Smooth muscle cell (in vitro differentiated cells): ENCODE data around the gene PISD. TPM values are rescaled to one million over a fixed set of nuclear protein-coding genes. Genes with fewer than 3 reads are reported as not detected.
"Not testable (repeated sequence)": the region's sequence is repeated elsewhere in the genome, so short reads cannot be mapped to it uniquely, and the experiment has no call there.

Experiments
- DNase-seq: peaks from one replicate; lab custom pipeline; 2025; ENCODE audit not compliant: unreplicated experiment; lab: John Stamatoyannopoulos, UW
- H2AFZ ChIP-seq: fragments of 200-600 bp; sonication (generic); 2 replicates; pipeline ENCODE4 v1.6.0; 2016; ENCODE audit warnings: antibody characterized with exemption, low read depth, mild to moderate bottlenecking
- H3F3A ChIP-seq: fragments of 200-600 bp; sonication (generic); 2 replicates; pipeline ENCODE4 v1.6.0; 2017; ENCODE audit warnings: antibody characterized with exemption, low read depth
- H3K27ac ChIP-seq: fragments of 200-600 bp; sonication (generic); 2 replicates; pipeline ENCODE4 v1.5.1; 2016; ENCODE audit warnings: low read depth, mild to moderate bottlenecking
- H3K27me3 ChIP-seq: fragments of 200-600 bp; sonication (generic); 2 replicates; pipeline ENCODE4 v1.6.1; 2016; ENCODE audit warnings: low read depth, mild to moderate bottlenecking
- H3K36me3 ChIP-seq: fragments of 200-600 bp; sonication (generic); 2 replicates; pipeline ENCODE4 v1.5.1; 2016; ENCODE audit warnings: low read depth
- H3K4me1 ChIP-seq: fragments of 200-600 bp; sonication (generic); 2 replicates; pipeline ENCODE4 v1.5.1; 2016; ENCODE audit warnings: low read depth
- H3K4me2 ChIP-seq: fragments of 200-600 bp; sonication (generic); 2 replicates; pipeline ENCODE4 v1.6.0; 2016; ENCODE audit warnings: mild to moderate bottlenecking
- H3K4me3 ChIP-seq: fragments of 200-600 bp; sonication (generic); 2 replicates; pipeline ENCODE4 v1.5.1; 2016; ENCODE audit warnings: mild to moderate bottlenecking
- H3K79me2 ChIP-seq: fragments of 200-600 bp; sonication (generic); 2 replicates; pipeline ENCODE4 v1.6.0; 2016; ENCODE audit warnings: low read depth, mild to moderate bottlenecking
- H3K9ac ChIP-seq: fragments of 200-600 bp; sonication (generic); 2 replicates; pipeline ENCODE4 v1.6.0; 2016; ENCODE audit warnings: low read depth
- H3K9me3 ChIP-seq: fragments of 200-600 bp; sonication (generic); replicated peaks from 2 replicates; pipeline ENCODE4 v1.5.1; 2016; ENCODE audit warnings: low read depth
- H4K20me1 ChIP-seq: fragments of 200-600 bp; sonication (generic); 2 replicates; pipeline ENCODE4 v1.6.0; 2016; ENCODE audit warnings: low read depth
- WGBS: methylation state at CpG from one replicate; pipeline ENCODE4 v1.1.7; 2016; ENCODE audit warnings: low lambda C conversion rate; 5-methylcytosine and 5-hydroxymethylcytosine counted together
- polyA plus RNA-seq: library from polyadenylated mRNA; unstranded; fragments of >200 nt; fragmentation: Nextera tagmentation; extraction: Ambion mirVana; gene quantifications from 2 replicates; pipeline ENCODE4 v1.2.1, GENCODE V29; 2016
- total RNA-seq: library from RNA; depleted of rRNA; stranded (reverse); fragments of >200 nt; gene quantifications from 2 replicates; pipeline ENCODE4 v1.2.3, GENCODE V29; 2014
- TF ChIP-seq, protein P1 (sequence below): fragments of 200-600 bp; sonication (generic); IDR thresholded peaks from 2 replicates; pipeline ENCODE4 v1.5.1; 2017; ENCODE audit warnings: borderline replicate concordance, mild to moderate bottlenecking, antibody characterized with exemption; ENCODE audit not compliant: insufficient read depth, poor library complexity, severe bottlenecking

Gene PISD
- total and polyA plus RNA-seq, 2 experiments from 2014 or later, result 15.3 to 31.6 TPM

DNA sequence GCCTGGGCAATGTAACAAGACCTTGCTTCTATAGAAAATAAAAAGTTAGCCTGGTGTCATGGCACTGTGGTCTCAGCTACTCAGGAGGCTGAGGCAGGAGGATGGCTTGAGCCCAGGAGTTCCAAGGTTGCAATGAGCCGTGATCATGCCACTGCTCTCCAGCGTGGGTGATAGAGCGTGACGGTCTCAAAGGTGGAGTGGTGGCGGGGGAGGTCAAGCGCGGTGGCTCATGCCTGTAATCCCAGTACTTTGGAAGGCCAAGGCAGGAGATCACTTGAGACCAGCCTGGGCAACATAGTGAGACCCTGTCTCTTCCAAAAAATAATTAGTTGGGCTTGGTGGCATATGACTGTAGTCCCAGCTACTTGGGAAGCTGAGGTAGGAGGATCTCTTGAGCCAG is 16.7 kb upstream of the PISD start:
- no peaks in the 10 kb centered on the region for H3K79me2 ChIP-seq
- no peaks in the 10 kb centered on the region for H4K20me1 ChIP-seq
- no peak overlapping the region for H3K4me3 ChIP-seq
- TF ChIP-seq, protein P1, sequence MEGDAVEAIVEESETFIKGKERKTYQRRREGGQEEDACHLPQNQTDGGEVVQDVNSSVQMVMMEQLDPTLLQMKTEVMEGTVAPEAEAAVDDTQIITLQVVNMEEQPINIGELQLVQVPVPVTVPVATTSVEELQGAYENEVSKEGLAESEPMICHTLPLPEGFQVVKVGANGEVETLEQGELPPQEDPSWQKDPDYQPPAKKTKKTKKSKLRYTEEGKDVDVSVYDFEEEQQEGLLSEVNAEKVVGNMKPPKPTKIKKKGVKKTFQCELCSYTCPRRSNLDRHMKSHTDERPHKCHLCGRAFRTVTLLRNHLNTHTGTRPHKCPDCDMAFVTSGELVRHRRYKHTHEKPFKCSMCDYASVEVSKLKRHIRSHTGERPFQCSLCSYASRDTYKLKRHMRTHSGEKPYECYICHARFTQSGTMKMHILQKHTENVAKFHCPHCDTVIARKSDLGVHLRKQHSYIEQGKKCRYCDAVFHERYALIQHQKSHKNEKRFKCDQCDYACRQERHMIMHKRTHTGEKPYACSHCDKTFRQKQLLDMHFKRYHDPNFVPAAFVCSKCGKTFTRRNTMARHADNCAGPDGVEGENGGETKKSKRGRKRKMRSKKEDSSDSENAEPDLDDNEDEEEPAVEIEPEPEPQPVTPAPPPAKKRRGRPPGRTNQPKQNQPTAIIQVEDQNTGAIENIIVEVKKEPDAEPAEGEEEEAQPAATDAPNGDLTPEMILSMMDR, result no peak
- 93% methylated on average over 7 of the region's 7 CpGs for WGBS
- H3K27ac ChIP-seq, result no peak overlapping the region
- H3K36me3 ChIP-seq, result no peaks in the 10 kb centered on the region
- H3K27me3 ChIP-seq, result no peaks in the 10 kb centered on the region
- H3K4me1 ChIP-seq, result no peaks in the 10 kb centered on the region
- H3K9me3 ChIP-seq, result no peaks in the 10 kb centered on the region
- H3K4me2 ChIP-seq, result no peak overlapping the region
- no peak overlapping the region for H2AFZ ChIP-seq
- H3K9ac ChIP-seq, result no peak overlapping the region
- DNase-seq, result no peak
- H3F3A ChIP-seq, result peaks cover 5% of the 10 kb centered on the region

DNA sequence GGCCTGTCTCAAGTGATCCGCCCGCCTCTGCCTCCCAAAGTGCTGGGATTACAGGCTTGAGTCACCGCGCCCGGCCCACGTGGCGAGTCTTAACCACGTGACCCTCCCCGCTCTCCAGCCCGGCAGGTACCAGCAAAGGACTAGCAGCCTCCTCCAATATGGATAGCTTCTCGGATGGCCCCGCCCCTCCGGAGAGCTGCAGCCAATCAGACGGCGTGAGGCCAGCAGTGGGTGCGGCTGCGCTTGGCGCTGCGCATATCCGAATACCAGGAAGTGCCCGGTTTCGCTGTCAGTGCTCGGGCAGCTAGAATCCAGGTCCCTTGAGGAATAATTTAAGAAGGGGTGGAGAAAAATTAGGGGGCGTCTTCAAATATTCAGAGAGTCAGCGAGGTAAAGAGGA is 14.7 kb upstream of the PISD start:
- H3F3A ChIP-seq, result peaks cover under 1% of the 10 kb centered on the region
- peak overlapping the region; percentile 45 for H3K4me3 ChIP-seq
- H3K9me3 ChIP-seq, result no peaks in the 10 kb centered on the region
- 18% methylated on average over 25 of the region's 25 CpGs for WGBS
- H3K4me2 ChIP-seq, result peak overlapping the region; percentile 80
- no peaks in the 10 kb centered on the region for H3K36me3 ChIP-seq
- no peaks in the 10 kb centered on the region for H3K4me1 ChIP-seq
- H3K9ac ChIP-seq, result no peak overlapping the region
- H4K20me1 ChIP-seq, result no peaks in the 10 kb centered on the region
- no peaks in the 10 kb centered on the region for H3K79me2 ChIP-seq
- H2AFZ ChIP-seq, result peak overlapping the region; percentile 21
- no peaks in the 10 kb centered on the region for H3K27me3 ChIP-seq
- TF ChIP-seq, protein P1, result no peak
- no peak overlapping the region for H3K27ac ChIP-seq
- peak; percentile 27 for DNase-seq

DNA sequence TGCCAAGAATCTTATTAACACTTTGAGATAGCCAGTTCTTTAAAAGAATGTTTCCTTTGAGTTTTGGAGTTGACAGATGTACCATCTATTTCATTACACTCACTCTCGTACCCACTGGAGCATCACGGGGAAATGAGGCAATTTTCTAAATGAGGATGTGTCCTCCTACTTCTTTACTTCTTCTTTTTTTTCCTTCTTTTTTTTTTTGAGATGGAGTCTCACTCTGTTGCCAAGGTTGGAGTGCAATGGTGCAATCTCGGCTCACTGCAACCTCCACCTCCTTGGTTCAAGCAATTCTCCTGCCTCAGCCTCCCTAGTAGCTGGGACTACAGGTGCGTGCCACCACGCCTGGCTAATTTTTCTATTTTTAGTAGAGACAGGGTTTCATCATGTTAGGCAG is 12.2 kb upstream of the PISD start:
- not testable (repeated sequence) for H3K36me3 ChIP-seq, DNase-seq, H2AFZ ChIP-seq, H3K4me1 ChIP-seq, H3K9me3 ChIP-seq, H3K27ac ChIP-seq, H3K9ac ChIP-seq, H3K4me2 ChIP-seq, H3K27me3 ChIP-seq, H4K20me1 ChIP-seq, H3K79me2 ChIP-seq, H3K4me3 ChIP-seq, H3F3A ChIP-seq
- WGBS, result 95% methylated on average over 5 of the region's 5 CpGs

DNA sequence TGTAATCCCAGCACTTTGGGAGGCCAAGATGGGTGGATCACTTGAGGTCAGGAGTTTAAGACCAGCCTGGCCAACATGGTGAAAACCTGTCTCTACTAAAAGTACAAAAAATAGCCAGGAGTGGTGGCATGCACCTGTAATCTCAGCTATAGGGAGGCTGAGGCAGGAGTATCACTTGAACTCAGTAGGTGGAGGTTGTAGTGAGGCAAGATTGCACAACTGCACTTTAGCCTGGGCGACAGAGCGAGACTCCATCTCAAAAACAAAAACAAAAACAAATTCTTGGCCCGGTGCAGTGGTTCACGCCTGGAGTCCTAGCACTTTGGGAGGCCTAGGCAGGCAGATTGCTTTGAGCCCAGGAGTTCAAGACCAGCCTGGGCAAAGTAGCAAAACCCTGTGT is 6.8 kb upstream of the PISD start:
- 94% methylated on average over 4 of the region's 4 CpGs for WGBS
- H4K20me1 ChIP-seq, H3K9ac ChIP-seq, H2AFZ ChIP-seq, H3K9me3 ChIP-seq, H3K27ac ChIP-seq, H3K27me3 ChIP-seq, H3F3A ChIP-seq, H3K4me3 ChIP-seq, H3K36me3 ChIP-seq, H3K4me2 ChIP-seq, DNase-seq, H3K79me2 ChIP-seq, H3K4me1 ChIP-seq: not testable (repeated sequence)

DNA sequence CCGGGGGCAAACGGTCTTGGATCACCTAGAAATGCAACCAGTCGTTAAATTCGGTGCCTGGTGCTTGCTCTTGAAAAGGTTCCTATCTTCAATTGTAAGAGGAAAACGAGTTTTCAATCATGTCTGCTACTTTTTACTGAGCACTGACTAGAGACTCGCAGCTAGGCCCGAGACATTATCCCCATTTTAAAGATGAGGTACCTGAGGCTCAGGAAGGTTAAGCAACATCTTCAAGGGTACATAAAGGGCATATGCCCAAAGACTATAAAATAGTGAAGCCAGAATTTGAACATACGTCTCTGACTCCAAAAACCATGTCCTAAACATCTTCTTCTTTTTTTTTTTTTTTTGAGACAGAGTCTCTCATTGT is 638 bp upstream of the PISD start:
- DNase-seq, result no peak
- Histone ChIP-seq H4K20me1 (peaks cover 5% of the 10 kb centered on the region), H3K79me2 (peaks cover 40% of the 10 kb centered on the region), H2AFZ (peak overlapping the region; percentile 83), H3K9me3 (no peaks in the 10 kb centered on the region), H3K4me2 (peak overlapping the region; percentile 94), H3K27me3 (no peaks in the 10 kb centered on the region), H3F3A (no peaks in the 10 kb centered on the region), H3K4me1 (peaks cover 6% of the 10 kb centered on the region), H3K27ac (peak overlapping the region; percentile 87), H3K9ac (peak overlapping the region; percentile 91), H3K4me3 (peak overlapping the region; percentile 87), H3K36me3 (no peaks in the 10 kb centered on the region)
- WGBS, result 72% methylated on average over 8 of the region's 8 CpGs
- TF ChIP-seq, protein P1, result no peak

DNA sequence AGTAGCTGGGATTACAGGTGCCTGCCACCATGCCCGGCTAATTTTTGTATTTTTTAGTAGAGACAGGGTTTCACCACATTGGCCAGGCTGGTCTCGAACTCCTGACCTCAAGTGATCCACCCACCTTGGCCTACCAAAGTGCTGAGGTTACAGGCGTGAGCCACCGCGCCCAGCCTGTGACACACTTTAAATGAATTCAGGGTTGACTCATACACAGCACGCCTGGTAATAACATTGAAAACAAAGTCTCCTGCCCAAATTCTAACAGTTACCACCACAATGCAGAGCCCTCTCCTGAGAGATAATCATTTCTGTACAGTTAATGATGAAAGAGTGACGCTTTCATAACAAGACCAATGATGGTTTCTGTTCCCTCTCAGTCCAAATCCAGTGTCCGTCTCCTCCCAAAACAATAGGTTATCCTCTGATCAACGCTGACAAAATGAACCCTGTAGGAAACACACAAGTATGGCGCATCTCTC is 1.1 kb downstream of the PISD start:
- peak overlapping the region; percentile 87 for H3K27ac ChIP-seq
- H3K9ac ChIP-seq, result peak overlapping the region; percentile 91
- H3K79me2 ChIP-seq, result peaks cover 57% of the 10 kb centered on the region
- not testable (repeated sequence) for H3F3A ChIP-seq, H2AFZ ChIP-seq, H3K9me3 ChIP-seq, DNase-seq, H3K36me3 ChIP-seq, H3K27me3 ChIP-seq, H3K4me1 ChIP-seq
- H3K4me2 ChIP-seq, result peak overlapping the region; percentile 94
- WGBS, result 60% methylated on average over 10 of the region's 10 CpGs
- peaks cover 13% of the 10 kb centered on the region for H4K20me1 ChIP-seq
- H3K4me3 ChIP-seq, result peak overlapping the region; percentile 87
